SU-DHL-6 (cell line): ENCODE data around the gene EIF1AX.

ENCODE experiments used
- CTCF ChIP-seq: fragments of 200-600 bp; sonication (generic); IDR thresholded peaks from one replicate; pipeline ENCODE4 v1.5.1; 2017; ENCODE audit warnings: antibody characterized with exemption, mild to moderate bottlenecking, low read length, moderate library complexity; ENCODE audit not compliant: insufficient read depth, poor library complexity, severe bottlenecking
- EZH2phosphoT487 ChIP-seq: fragments of 200-600 bp; sonication (generic), shearing (Covaris generic); conservative IDR thresholded peaks from 2 replicates; pipeline ENCODE4 v1.6.1; 2018; ENCODE audit warnings: mild to moderate bottlenecking, antibody characterized with exemption, low read length, moderate library complexity, mixed read lengths

- no peak for TF ChIP-seq EZH2phosphoT487
- no peak for TF ChIP-seq CTCF
Observed at GRCh38 chrX:20143111-20143510, 1.5 kb upstream of the EIF1AX start.
